ENCODE results near the gene METTL1.

- TF ChIP-seq CTCF (IDR thresholded peaks at IDR 0.05) = no peak
- no peak for TF ChIP-seq POLR2A (IDR thresholded peaks at IDR 0.05)
- TF ChIP-seq EP300 (IDR thresholded peaks at IDR 0.05) = no peak
- TF ChIP-seq POLR2AphosphoS5 (IDR thresholded peaks at IDR 0.05) = no peak
Observed at GRCh38 chr12:57731411-57732080, 40.4 kb downstream of the METTL1 start.
